IPS DF 6.9 (cell line): ENCODE results near the gene ATG13.

ENCODE experiments used
- DNase-seq: peaks from one replicate; pipeline ENCODE4 v3.0.0-alpha.2; 2013; ENCODE audit warnings: low read depth, low spot score
- H3K27ac ChIP-seq: one replicate; pipeline ENCODE4 v1.5.1; 2013; ENCODE audit warnings: low read length, control low read depth
- H3K27me3 ChIP-seq: 2 replicates; pipeline ENCODE4 v1.6.1; 2013; ENCODE audit warnings: mild to moderate bottlenecking, low read length; ENCODE audit not compliant: control insufficient read depth, insufficient read depth
- H3K36me3 ChIP-seq: 2 replicates; pipeline ENCODE4 v1.6.1; 2013; ENCODE audit warnings: low read length; ENCODE audit not compliant: control insufficient read depth, insufficient read depth
- H3K4me1 ChIP-seq: 2 replicates; pipeline ENCODE4 v1.6.1; 2013; ENCODE audit warnings: low read length; ENCODE audit not compliant: control insufficient read depth, insufficient read depth
- H3K4me3 ChIP-seq: 2 replicates; pipeline ENCODE4 v1.5.1; 2013; ENCODE audit warnings: mild to moderate bottlenecking, low read length
- H3K9me3 ChIP-seq: 2 replicates; pipeline ENCODE4 v1.6.1; 2013; ENCODE audit warnings: low read length, inconsistent platforms; ENCODE audit not compliant: control insufficient read depth, insufficient read depth
- WGBS: extraction: QIAGEN DNeasy Blood & Tissue Kit; methylation state at CpG from one replicate; pipeline ENCODE4 v1.1.7; 2013; ENCODE audit warnings: mixed read lengths, missing lambda C conversion rate; ENCODE audit not compliant: insufficient read length, insufficient coverage; 5-methylcytosine and 5-hydroxymethylcytosine counted together

The ATG13 gene

DNA sequence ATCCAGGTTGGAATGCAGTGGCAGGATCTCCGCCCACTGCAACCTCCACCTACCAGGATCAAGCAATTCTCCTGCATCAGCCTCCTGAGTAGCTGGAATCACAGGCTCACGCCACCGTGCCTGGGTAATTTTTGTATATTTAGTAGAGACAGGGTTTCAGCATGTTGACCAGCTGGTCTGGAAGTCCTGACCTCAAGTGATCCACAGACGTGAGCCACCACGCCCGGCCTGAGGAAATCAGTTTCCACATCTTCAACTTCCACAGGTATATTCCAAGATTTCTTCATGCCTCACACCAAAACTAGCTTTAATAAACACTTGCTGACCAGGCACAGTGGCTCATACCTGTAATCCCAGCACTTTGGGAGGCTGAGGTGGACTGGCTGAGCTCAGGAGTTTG lies 8.0 kb upstream of the ATG13 start:
- Histone ChIP-seq H3K4me3 (no peak overlapping the region), H3K4me1 (no peaks in the 10 kb centered on the region), H3K9me3 (no peaks in the 10 kb centered on the region), H3K27ac (no peak overlapping the region), H3K27me3 (no peaks in the 10 kb centered on the region), H3K36me3 (no peaks in the 10 kb centered on the region)
- WGBS: no CpG with 5 or more reads among the region's 6 CpGs
- no peak for DNase-seq

DNA sequence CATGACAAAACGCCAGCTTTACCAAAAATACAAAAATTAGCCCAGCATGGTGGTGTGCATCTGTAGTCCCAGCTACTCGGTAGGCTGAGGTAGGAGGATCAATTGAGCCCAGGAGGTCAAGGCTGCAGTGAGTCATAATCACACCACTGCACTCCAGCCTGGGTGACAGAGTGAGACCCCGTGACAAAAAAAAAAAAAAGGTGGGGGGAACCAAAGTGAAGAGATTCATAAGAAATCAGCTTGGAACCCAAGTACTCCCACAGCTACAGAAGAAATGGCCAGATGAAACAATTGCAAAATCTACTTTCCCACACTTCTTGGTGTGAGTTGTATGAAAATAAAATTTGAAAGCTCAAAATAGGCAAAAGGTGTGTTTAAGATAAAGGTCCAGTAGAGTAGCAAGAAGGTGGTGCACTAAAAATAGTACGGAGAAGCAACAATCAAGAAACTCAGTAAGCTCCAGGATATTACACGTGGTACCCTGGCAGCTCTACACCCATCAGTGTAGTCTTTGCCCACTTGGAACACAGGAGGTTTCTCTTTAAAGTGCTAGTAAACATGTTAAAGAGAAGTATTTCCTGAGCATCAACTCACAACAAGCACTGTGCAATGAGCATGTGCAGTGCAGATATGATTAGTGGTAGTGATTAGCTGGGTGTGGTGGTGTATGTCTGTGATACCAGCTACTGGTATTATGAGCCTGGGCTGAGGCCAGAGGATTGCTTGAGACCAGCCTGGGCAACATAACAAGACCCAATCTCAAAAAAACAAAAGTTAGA lies 5.6 kb upstream of the ATG13 start:
- DNase-seq: no peak
- WGBS: no CpG with 5 or more reads among the region's 5 CpGs
- no peaks in the 10 kb centered on the region for H3K36me3 ChIP-seq
- no peaks in the 10 kb centered on the region for H3K27me3 ChIP-seq
- H3K4me3 ChIP-seq: no peak overlapping the region
- H3K9me3 ChIP-seq: no peaks in the 10 kb centered on the region
- no peak overlapping the region for H3K27ac ChIP-seq
- no peaks in the 10 kb centered on the region for H3K4me1 ChIP-seq

DNA sequence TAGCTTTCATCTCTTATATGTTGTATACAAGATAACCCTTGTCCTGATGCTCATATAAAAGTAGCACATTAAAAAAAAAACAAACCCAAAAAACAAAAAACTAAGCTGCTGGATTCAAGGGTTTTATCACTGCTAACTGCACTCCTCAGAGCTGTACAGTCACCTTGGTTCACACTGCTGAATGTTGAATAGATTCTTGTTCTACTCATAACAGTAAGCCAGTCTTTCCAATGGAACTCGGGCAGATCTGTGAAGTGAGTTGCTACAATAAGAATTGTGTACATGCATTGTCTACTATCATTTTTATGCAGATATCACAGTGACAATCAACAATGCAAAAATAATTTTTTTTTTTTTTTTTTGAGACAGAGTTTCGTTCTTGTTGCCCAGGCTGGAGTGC lies 5.0 kb upstream of the ATG13 start:
- DNase-seq: no peak
- WGBS: no CpG with 5 or more reads among the region's 2 CpGs
- Histone ChIP-seq H3K9me3 (no peaks in the 10 kb centered on the region), H3K27me3 (no peaks in the 10 kb centered on the region), H3K27ac (no peak overlapping the region), H3K4me1 (no peaks in the 10 kb centered on the region), H3K36me3 (no peaks in the 10 kb centered on the region), H3K4me3 (no peak overlapping the region)

DNA sequence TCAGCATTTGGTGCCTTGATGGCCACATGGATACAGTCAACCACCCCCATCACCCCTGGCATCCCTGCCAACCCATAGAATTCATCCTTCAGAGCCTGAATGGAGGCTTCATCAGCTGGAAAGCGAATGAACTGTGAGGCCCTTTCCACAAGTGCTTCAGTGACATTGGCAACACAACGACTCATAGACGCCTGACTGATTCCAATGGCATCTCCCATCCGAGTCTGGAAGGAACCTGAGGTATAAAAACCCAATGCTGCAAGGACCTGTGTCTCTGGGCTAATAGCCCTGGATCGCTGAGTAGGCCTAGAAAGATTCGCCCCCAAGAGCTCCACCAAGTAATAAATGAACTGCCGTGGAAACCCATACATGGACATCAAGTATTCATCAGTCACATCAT lies 1.6 kb upstream of the ATG13 start:
- Histone ChIP-seq H3K36me3 (no peaks in the 10 kb centered on the region), H3K4me1 (no peaks in the 10 kb centered on the region), H3K4me3 (no peak overlapping the region), H3K27ac (no peak overlapping the region), H3K27me3 (no peaks in the 10 kb centered on the region), H3K9me3 (no peaks in the 10 kb centered on the region)
- no CpG with 5 or more reads among the region's 7 CpGs for WGBS
- DNase-seq: no peak

DNA sequence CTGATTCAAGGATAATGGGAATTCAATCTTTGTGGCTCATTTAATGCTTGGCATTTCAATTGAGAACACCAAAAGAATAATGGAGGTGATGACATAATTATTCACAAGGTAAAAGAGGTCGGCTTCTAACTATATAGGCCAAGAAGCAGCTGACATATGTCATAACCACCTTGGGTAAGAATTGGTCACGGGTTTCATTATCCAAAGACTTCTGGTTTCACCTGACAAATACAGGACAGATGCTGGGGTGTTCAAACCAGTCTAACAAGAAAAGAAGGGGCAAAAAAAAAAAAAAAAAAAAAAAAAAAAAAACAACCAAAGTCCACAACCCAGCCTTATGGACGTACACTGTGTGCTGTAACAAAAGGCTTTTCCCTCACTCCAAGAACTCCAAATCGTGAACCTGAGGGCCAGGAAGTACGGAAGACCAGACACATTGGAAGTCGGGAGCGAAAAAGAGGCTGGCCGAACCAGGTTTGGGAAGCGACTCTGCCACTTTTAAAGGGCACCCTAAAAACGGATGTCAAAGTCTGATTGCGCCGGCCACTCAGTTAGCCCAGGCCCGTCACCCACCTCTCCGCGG lies 711 bp upstream of the ATG13 start:
- no peaks in the 10 kb centered on the region for H3K4me1 ChIP-seq
- no peaks in the 10 kb centered on the region for H3K36me3 ChIP-seq
- no peaks in the 10 kb centered on the region for H3K9me3 ChIP-seq
- no peak overlapping the region for H3K27ac ChIP-seq
- no peak for DNase-seq
- whole genome bisulfite sequencing: no CpG with 5 or more reads among the region's 15 CpGs
- H3K27me3 ChIP-seq: no peaks in the 10 kb centered on the region
- H3K4me3 ChIP-seq: peak overlapping the region; percentile 87; the same call in 1 of the 2 replicates

DNA sequence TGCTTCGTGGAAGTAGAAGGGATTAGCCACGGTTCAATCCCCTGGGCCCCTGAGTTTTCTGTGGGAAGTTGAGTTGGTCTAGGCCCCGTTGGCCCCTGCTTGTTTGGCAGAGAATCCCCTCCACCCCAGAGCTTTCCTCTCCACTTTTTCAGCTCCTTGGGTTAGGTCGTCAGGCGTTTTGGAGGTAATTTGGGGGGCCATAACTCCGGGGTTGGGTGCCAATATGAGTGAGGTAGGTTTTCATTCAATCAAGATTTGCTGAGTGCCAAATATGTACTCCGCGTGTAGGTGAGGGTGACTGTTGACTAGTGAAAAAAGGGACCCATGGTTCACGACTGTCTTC lies 590 bp downstream of the ATG13 start:
- H3K36me3 ChIP-seq: no peaks in the 10 kb centered on the region
- WGBS: no CpG with 5 or more reads among the region's 9 CpGs
- peak overlapping the region; percentile 87; the same call in 1 of the 2 replicates for H3K4me3 ChIP-seq
- H3K4me1 ChIP-seq: no peaks in the 10 kb centered on the region
- no peak overlapping the region for H3K27ac ChIP-seq
- H3K27me3 ChIP-seq: no peaks in the 10 kb centered on the region
- DNase-seq: no peak
- no peaks in the 10 kb centered on the region for H3K9me3 ChIP-seq

DNA sequence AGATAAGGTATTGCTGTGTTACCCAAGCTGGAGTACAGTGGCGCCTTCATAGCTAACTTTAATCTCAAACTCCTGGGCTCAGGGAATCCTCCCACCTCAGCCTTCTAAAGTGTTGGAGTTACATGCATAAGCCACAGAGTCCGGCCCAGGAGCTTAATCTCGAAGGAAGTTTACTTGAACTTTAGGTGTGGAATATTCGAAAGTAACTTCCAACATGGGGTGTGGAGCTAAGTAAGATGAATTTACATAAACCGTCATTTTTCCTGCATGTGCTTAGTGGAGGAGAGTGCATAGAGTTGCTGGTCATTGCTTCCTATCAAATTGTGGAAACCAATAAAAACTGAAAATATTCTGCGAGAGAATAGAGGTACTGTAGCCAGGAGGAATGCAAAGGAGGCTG lies 1.5 kb downstream of the ATG13 start:
- H3K36me3 ChIP-seq: no peaks in the 10 kb centered on the region
- H3K9me3 ChIP-seq: no peaks in the 10 kb centered on the region
- DNase-seq: no peak
- no peaks in the 10 kb centered on the region for H3K27me3 ChIP-seq
- H3K4me3 ChIP-seq: no peak overlapping the region
- no CpG with 5 or more reads among the region's 6 CpGs for WGBS
- H3K27ac ChIP-seq: no peak overlapping the region
- no peaks in the 10 kb centered on the region for H3K4me1 ChIP-seq

DNA sequence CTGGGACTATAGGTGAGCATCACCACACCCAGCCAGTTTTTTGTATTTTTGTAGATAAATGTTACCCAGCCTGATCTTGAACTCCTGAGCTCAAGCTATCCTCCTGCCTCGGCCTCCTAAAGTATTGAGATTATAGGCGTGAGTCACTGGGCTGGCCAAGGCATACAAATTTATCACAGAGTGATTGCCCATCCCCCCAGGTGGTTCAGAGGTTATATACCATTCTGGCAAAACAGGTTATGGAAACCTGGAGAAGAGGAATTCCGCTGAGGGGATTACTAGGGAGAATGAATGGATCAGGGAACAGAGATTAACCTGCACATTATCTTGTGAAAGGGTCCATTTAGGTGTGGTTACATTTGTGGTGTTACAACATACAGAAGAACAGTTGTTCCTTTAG lies 8.1 kb downstream of the ATG13 start:
- H3K27ac ChIP-seq: no peak overlapping the region
- H3K4me3 ChIP-seq: no peak overlapping the region
- no peak for DNase-seq
- no peaks in the 10 kb centered on the region for H3K9me3 ChIP-seq
- no peaks in the 10 kb centered on the region for H3K4me1 ChIP-seq
- no peaks in the 10 kb centered on the region for H3K27me3 ChIP-seq
- WGBS: no CpG with 5 or more reads among the region's 3 CpGs
- peaks cover 3% of the 10 kb centered on the region; the same call in 1 of the 2 replicates for H3K36me3 ChIP-seq

DNA sequence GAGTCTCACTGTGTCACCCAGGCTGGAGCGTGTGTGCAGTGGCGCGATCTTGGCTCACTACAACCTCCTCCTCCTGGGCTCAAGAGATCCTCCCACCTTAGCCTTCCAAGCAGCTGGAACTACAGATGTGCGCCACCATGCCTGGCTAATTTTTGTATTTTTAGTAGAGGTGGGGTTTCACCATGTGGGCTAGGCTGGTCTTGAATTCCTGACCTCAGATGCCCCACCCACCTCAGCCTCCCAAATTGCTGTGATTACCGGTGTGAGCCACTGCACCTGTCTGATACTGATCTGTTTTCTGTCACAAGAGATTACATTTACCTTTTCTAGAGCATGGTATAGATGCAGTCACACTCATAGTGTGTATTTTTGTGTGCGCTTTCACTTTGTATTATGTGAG lies 11.6 kb downstream of the ATG13 start:
- WGBS: no CpG with 5 or more reads among the region's 6 CpGs
- Histone ChIP-seq H3K36me3 (peaks cover 7% of the 10 kb centered on the region; the same call in 1 of the 2 replicates), H3K27me3 (no peaks in the 10 kb centered on the region)

DNA sequence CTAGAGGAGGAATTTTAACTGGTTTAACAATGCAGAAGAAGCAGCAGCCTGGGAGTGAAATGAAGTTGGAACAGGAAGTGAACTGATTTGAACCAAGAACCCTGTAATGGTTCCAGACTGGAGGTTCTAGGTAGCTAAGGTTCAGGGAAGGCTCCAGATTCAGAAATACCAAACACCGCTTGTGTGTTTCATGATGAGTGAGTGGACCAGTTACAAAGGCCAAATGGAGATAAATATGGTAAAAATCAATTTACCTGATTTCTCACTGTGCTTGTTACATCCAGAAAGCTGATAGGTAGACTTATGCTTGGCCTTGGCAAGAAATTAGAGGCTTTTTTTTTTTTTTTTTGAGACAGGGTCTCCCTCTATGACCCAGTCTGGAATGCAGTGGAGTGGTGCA lies 12.9 kb downstream of the ATG13 start:
- Histone ChIP-seq H3K4me1 (no peaks in the 10 kb centered on the region), H3K36me3 (peaks cover 6% of the 10 kb centered on the region; the same call in 1 of the 2 replicates)
- no CpG with 5 or more reads among the region's 1 CpG for WGBS

More for the DNA sequence above, 11.6 kb downstream of the ATG13 start:
- no peak for DNase-seq
- no peaks in the 10 kb centered on the region for H3K9me3 ChIP-seq
- H3K4me1 ChIP-seq: no peaks in the 10 kb centered on the region
- no peak overlapping the region for H3K27ac ChIP-seq
- H3K4me3 ChIP-seq: no peak overlapping the region

DNA sequence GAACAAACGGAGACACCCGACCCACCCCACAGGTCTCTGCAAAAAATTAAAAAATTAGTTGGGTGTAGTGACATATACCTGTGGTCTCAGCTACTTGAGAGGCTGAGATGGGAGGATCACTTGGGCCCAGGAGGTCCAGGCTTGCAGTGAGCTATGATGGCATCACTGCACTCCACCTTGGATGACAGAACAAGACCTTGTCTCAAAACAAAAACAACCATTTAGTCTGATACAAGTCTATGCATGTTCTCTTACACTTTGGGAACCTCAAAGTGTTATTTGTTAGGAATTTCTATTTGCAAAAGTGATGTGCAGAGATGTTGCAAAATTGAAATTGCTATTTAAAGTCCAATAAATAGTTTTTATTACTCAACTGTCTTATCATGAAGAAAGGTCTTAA lies 14.3 kb downstream of the ATG13 start:
- H3K9me3 ChIP-seq: no peaks in the 10 kb centered on the region
- no peaks in the 10 kb centered on the region for H3K27me3 ChIP-seq
- H3K4me1 ChIP-seq: no peaks in the 10 kb centered on the region
- no CpG with 5 or more reads among the region's 2 CpGs for WGBS
- no peak for DNase-seq
- 0 out of 2 replicates have a peak, but pooled peaks cover 4% of the 10 kb centered on the region for H3K36me3 ChIP-seq
- no peak overlapping the region for H3K27ac ChIP-seq
- no peak overlapping the region for H3K4me3 ChIP-seq

More for the DNA sequence above, 12.9 kb downstream of the ATG13 start:
- no peak for DNase-seq
- H3K27me3 ChIP-seq: no peaks in the 10 kb centered on the region
- H3K27ac ChIP-seq: no peak overlapping the region
- H3K4me3 ChIP-seq: no peak overlapping the region
- H3K9me3 ChIP-seq: no peaks in the 10 kb centered on the region
